Smooth muscle cell (in vitro differentiated cells): ENCODE data around the gene BRINP1. TPM values are rescaled to one million over a fixed set of nuclear protein-coding genes. Genes with fewer than 3 reads are reported as not detected.

Experiments
- DNase-seq: peaks from one replicate; lab custom pipeline; 2025; ENCODE audit not compliant: unreplicated experiment; lab: John Stamatoyannopoulos, UW
- H2AFZ ChIP-seq: fragments of 200-600 bp; sonication (generic); 2 replicates; pipeline ENCODE4 v1.6.0; 2016; ENCODE audit warnings: antibody characterized with exemption, low read depth, mild to moderate bottlenecking
- H3F3A ChIP-seq: fragments of 200-600 bp; sonication (generic); 2 replicates; pipeline ENCODE4 v1.6.0; 2017; ENCODE audit warnings: antibody characterized with exemption, low read depth
- H3K27ac ChIP-seq: fragments of 200-600 bp; sonication (generic); 2 replicates; pipeline ENCODE4 v1.5.1; 2016; ENCODE audit warnings: low read depth, mild to moderate bottlenecking
- H3K27me3 ChIP-seq: fragments of 200-600 bp; sonication (generic); 2 replicates; pipeline ENCODE4 v1.6.1; 2016; ENCODE audit warnings: low read depth, mild to moderate bottlenecking
- H3K36me3 ChIP-seq: fragments of 200-600 bp; sonication (generic); 2 replicates; pipeline ENCODE4 v1.5.1; 2016; ENCODE audit warnings: low read depth
- H3K4me1 ChIP-seq: fragments of 200-600 bp; sonication (generic); 2 replicates; pipeline ENCODE4 v1.5.1; 2016; ENCODE audit warnings: low read depth
- H3K4me2 ChIP-seq: fragments of 200-600 bp; sonication (generic); 2 replicates; pipeline ENCODE4 v1.6.0; 2016; ENCODE audit warnings: mild to moderate bottlenecking
- H3K4me3 ChIP-seq: fragments of 200-600 bp; sonication (generic); 2 replicates; pipeline ENCODE4 v1.5.1; 2016; ENCODE audit warnings: mild to moderate bottlenecking
- H3K79me2 ChIP-seq: fragments of 200-600 bp; sonication (generic); 2 replicates; pipeline ENCODE4 v1.6.0; 2016; ENCODE audit warnings: low read depth, mild to moderate bottlenecking
- H3K9ac ChIP-seq: fragments of 200-600 bp; sonication (generic); 2 replicates; pipeline ENCODE4 v1.6.0; 2016; ENCODE audit warnings: low read depth
- H3K9me3 ChIP-seq: fragments of 200-600 bp; sonication (generic); replicated peaks from 2 replicates; pipeline ENCODE4 v1.5.1; 2016; ENCODE audit warnings: low read depth
- H4K20me1 ChIP-seq: fragments of 200-600 bp; sonication (generic); 2 replicates; pipeline ENCODE4 v1.6.0; 2016; ENCODE audit warnings: low read depth
- CTCF ChIP-seq: fragments of 200-600 bp; sonication (generic); IDR thresholded peaks from 2 replicates; pipeline ENCODE4 v1.5.1; 2017; ENCODE audit warnings: borderline replicate concordance, mild to moderate bottlenecking, antibody characterized with exemption; ENCODE audit not compliant: insufficient read depth, poor library complexity, severe bottlenecking
- WGBS: methylation state at CpG from one replicate; pipeline ENCODE4 v1.1.7; 2016; ENCODE audit warnings: low lambda C conversion rate; 5-methylcytosine and 5-hydroxymethylcytosine counted together
- polyA plus RNA-seq: library from polyadenylated mRNA; unstranded; fragments of >200 nt; fragmentation: Nextera tagmentation; extraction: Ambion mirVana; gene quantifications from 2 replicates; pipeline ENCODE4 v1.2.1, GENCODE V29; 2016
- total RNA-seq: library from RNA; depleted of rRNA; stranded (reverse); fragments of >200 nt; gene quantifications from 2 replicates; pipeline ENCODE4 v1.2.3, GENCODE V29; 2014

BRINP1 gene
- total and polyA plus RNA-seq, 2 experiments from 2014 or later: 0.19 to 0.45 TPM

DNA sequence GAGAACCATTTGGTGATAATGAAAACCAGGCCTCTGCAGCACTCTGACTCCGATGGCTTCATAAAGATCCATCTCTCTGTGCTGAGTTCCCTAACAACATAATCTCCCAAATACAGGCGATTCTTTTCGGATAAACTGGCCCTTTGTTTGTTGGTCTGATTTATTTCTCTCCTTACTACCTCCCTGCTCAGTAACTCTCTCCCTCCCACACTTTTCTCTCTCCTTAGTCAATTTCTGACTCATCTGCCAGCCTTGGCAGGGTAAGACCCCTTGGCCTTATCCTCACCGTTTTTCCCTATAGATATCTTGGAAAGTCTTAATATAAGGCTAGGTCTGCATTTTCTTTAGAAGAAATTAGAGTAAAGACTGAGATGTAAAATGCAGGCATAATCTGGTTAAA is 128.7 kb downstream of the BRINP1 start:
- Histone ChIP-seq H4K20me1 (no peaks in the 10 kb centered on the region), H3K4me1 (no peaks in the 10 kb centered on the region), H3K4me2 (peak overlapping the region; percentile 36), H3K4me3 (no peak overlapping the region), H3F3A (no peaks in the 10 kb centered on the region), H3K79me2 (no peaks in the 10 kb centered on the region), H3K27me3 (no peaks in the 10 kb centered on the region), H3K36me3 (no peaks in the 10 kb centered on the region), H2AFZ (no peak overlapping the region), H3K9me3 (no peaks in the 10 kb centered on the region), H3K27ac (no peak overlapping the region), H3K9ac (no peak overlapping the region)
- no peak for TF ChIP-seq CTCF
- DNase-seq: no peak
- WGBS: 27% methylated on average over 4 of the region's 4 CpGs

DNA sequence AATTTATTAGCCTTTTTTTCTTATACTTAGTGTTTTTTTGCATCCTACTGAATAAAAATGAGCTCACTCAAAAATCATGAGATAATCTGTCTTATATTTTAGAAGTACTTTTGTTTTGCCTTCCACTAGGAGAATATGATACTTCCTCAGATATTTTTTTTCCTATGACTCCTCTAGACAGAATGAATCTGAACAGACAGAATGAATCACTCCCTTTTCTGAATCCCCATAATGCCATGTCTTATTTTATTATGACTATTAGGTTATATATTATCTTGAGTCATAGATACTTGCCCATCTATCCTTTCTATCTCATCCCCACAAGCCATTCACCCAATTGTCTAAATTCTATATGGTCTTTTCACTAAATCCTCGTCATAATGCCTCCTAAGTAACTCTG is 134.6 kb downstream of the BRINP1 start:
- Histone ChIP-seq H3K27me3 (no peaks in the 10 kb centered on the region), H4K20me1 (no peaks in the 10 kb centered on the region), H3K4me1 (no peaks in the 10 kb centered on the region), H3K9ac (no peak overlapping the region), H3K79me2 (no peaks in the 10 kb centered on the region), H2AFZ (no peak overlapping the region), H3K9me3 (no peaks in the 10 kb centered on the region), H3K4me2 (no peak overlapping the region), H3K27ac (no peak overlapping the region), H3F3A (no peaks in the 10 kb centered on the region), H3K4me3 (no peak overlapping the region), H3K36me3 (no peaks in the 10 kb centered on the region)
- 71% methylated on average over 1 of the region's 1 CpG for WGBS
- no peak for DNase-seq
- no peak for TF ChIP-seq CTCF

DNA sequence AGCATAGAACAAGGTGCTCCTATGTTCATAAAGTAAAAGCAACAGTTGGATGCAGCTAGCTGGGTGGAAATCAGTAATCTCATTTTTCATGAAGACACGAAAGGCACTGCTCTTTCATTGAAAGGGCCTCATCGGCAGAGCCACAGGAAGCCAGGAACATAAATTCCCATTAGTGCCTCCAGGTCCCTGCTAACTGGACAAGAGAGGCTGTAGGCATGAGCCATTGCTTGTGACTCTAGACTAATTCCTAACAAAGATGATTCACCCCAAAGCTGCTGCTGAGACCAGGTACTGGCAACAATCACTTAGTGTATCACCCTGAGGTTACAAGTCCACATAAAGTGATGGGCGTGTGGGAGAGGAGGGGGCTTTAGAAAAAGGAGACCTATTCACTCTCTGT is 141.8 kb downstream of the BRINP1 start:
- WGBS: 79% methylated on average over 3 of the region's 3 CpGs
- TF ChIP-seq CTCF: no peak
- H4K20me1 ChIP-seq: no peaks in the 10 kb centered on the region
- no peak overlapping the region for H3K27ac ChIP-seq
- H3K36me3 ChIP-seq: no peaks in the 10 kb centered on the region
- no peaks in the 10 kb centered on the region for H3K79me2 ChIP-seq
- H3K9ac ChIP-seq: no peak overlapping the region
- no peaks in the 10 kb centered on the region for H3F3A ChIP-seq
- H3K9me3 ChIP-seq: no peaks in the 10 kb centered on the region
- no peak overlapping the region for H3K4me3 ChIP-seq
- no peaks in the 10 kb centered on the region for H3K27me3 ChIP-seq
- DNase-seq: no peak
- no peaks in the 10 kb centered on the region for H3K4me1 ChIP-seq
- no peak overlapping the region for H3K4me2 ChIP-seq
- H2AFZ ChIP-seq: no peak overlapping the region

- Histone ChIP-seq H3K79me2 (no peaks in the 10 kb centered on the region), H3K9me3 (no peaks in the 10 kb centered on the region), H3K4me2 (no peak overlapping the region), H3K36me3 (no peaks in the 10 kb centered on the region), H3K27ac (no peak overlapping the region), H2AFZ (no peak overlapping the region), H3K4me1 (no peaks in the 10 kb centered on the region), H3F3A (no peaks in the 10 kb centered on the region), H3K27me3 (no peaks in the 10 kb centered on the region), H4K20me1 (no peaks in the 10 kb centered on the region), H3K4me3 (no peak overlapping the region), H3K9ac (no peak overlapping the region)
- no peak for DNase-seq
- WGBS: 82% methylated on average over 2 of the region's 2 CpGs
- no peak for TF ChIP-seq CTCF
Observed at GRCh38 chr9:119224431-119224830, 144.8 kb downstream of the BRINP1 start.
